Gastroesophageal sphincter (tissue), 4 donors: ENCODE data around the gene INPP5D. TPM values are rescaled to one million over a fixed set of nuclear protein-coding genes. Genes with fewer than 3 reads are reported as not detected.

Experiments used
- ATAC-seq: fragments of 150-250 bp; one replicate; pipeline ENCODE4 v1.9.1; 2016; ENCODE audit warnings: mild to moderate bottlenecking, moderate library complexity
- H3K27ac ChIP-seq, 4 donors: fragments of 200-600 bp; sonication (generic) in 3 of 4; 1 replicate in 3 of 4; 2 replicates in 1 of 4; pipeline ENCODE4 v1.5.1; 2016 to 2019
- H3K27me3 ChIP-seq: fragments of 200-600 bp; sonication (generic); one replicate; pipeline ENCODE4 v1.5.1; 2019
- H3K36me3 ChIP-seq, 2 donors: fragments of 200-600 bp; sonication (generic); one replicate each; pipeline ENCODE4 v1.5.1; 2019; ENCODE audit warnings: control low read depth in 1 of 2
- H3K4me1 ChIP-seq, 3 donors: fragments of 200-600 bp; sonication (generic); 1 replicate in 2 of 3; 2 replicates in 1 of 3; pipeline ENCODE4 v1.5.1; 2016 to 2019; ENCODE audit warnings: control low read depth in 2 of 3
- H3K4me3 ChIP-seq, 2 donors: fragments of 200-600 bp; sonication (generic); one replicate each; pipeline ENCODE4 v1.5.1; 2019; ENCODE audit warnings: mild to moderate bottlenecking in 1 of 2, moderate library complexity in 1 of 2
- H3K9me3 ChIP-seq, 3 donors: fragments of 200-600 bp; sonication (generic); one replicate each; pipeline ENCODE4 v1.5.1; 2017 to 2019; ENCODE audit warnings: control low read depth in 2 of 3
- CTCF ChIP-seq, 4 experiments: fragments of 200-600 bp in 2 of 4; fragments of 450-650 bp in 2 of 4; sonication (generic) in 1 of 4; IDR thresholded peaks; one replicate each; pipeline ENCODE4 v1.5.1; 2017 to 2019; ENCODE audit warnings: antibody characterized with exemption in 4 of 4, mild to moderate bottlenecking in 2 of 4, moderate library complexity in 2 of 4
- EP300 ChIP-seq: sonication (generic); formaldehyde crosslinking; IDR thresholded peaks from one replicate; pipeline ENCODE4 v1.6.1; 2017; ENCODE audit warnings: antibody characterized with exemption, mild to moderate bottlenecking
- POLR2A ChIP-seq, 2 donors: fragments of 450-650 bp; IDR thresholded peaks; one replicate each; pipeline ENCODE4 v1.6.1; 2017; ENCODE audit warnings: antibody characterized with exemption in 2 of 2, mild to moderate bottlenecking in 2 of 2, moderate library complexity in 1 of 2
- POLR2AphosphoS5 ChIP-seq: sonication (generic); formaldehyde crosslinking; IDR thresholded peaks from one replicate; pipeline ENCODE4 v1.6.1; 2017; ENCODE audit warnings: antibody characterized with exemption
- WGBS, 2 donors: methylation state at CpG; one replicate each; pipeline ENCODE4 v1.1.5; 2018; ENCODE audit warnings: low coverage in 1 of 2; 5-methylcytosine and 5-hydroxymethylcytosine counted together
- total RNA-seq, 4 donors: library from RNA; depleted of rRNA; stranded (reverse); fragments of >200 nt; gene quantifications; one replicate each; pipeline ENCODE4 v1.1.0, GENCODE V29; 2016

The INPP5D gene
- total RNA-seq, 4 donors from 2014 or later = 6.5 to 12.4 (median 9.3) TPM

GRCh38 chr2:233081232-233081730 lies 21.1 kb downstream of the INPP5D start:
- no peak for TF ChIP-seq EP300
- Histone ChIP-seq H3K36me3 (no peaks in the 10 kb centered on the region), H3K9me3 (no peaks in the 10 kb centered on the region), H3K4me1 (peaks cover 0 to 9% (median 3%) of the 10 kb centered on the region in 3 donors), H3K27ac (peak overlapping the region in 1 of 4 donors; percentile 29), H3K4me3 (no peak overlapping the region), H3K27me3 (no peaks in the 10 kb centered on the region)
- no peak for ATAC-seq
- 69 to 80% methylated on average over 2 to 6 of the region's 9 CpGs for WGBS, 2 donors

- Histone ChIP-seq H3K27me3 (no peaks in the 10 kb centered on the region), H3K9me3 (no peaks in the 10 kb centered on the region), H3K4me1 (peaks cover 0 to 9% (median 3%) of the 10 kb centered on the region in 3 donors), H3K36me3 (no peaks in the 10 kb centered on the region), H3K27ac (peak overlapping the region in 2 of 4 donors; percentile 70 to 74), H3K4me3 (no peak overlapping the region)
- 87 to 93% methylated on average over 3 to 6 of the region's 13 CpGs for WGBS, 2 donors
- TF ChIP-seq EP300 (no peak), CTCF (IDR thresholded peaks at IDR 0.05) (no peak), POLR2AphosphoS5 (no peak), POLR2A (IDR thresholded peaks at IDR 0.05) (no peak)
- ATAC-seq = no peak
These were observed 21.6 kb downstream of the INPP5D start for GRCh38 chr2:233081731-233082221.

- peak overlapping the region in 3 of 4 donors; percentile 70 to 74 (median 70) for H3K27ac ChIP-seq
- ATAC-seq = no peak
- TF ChIP-seq EP300 (no peak), CTCF (IDR thresholded peaks at IDR 0.05) (no peak), POLR2A (IDR thresholded peaks at IDR 0.05) (no peak), POLR2AphosphoS5 (no peak)
- WGBS, 2 donors = 54 to 65% methylated on average over 10 to 11 of the region's 11 CpGs
- no peaks in the 10 kb centered on the region for H3K9me3 ChIP-seq
- H3K4me1 ChIP-seq = peaks cover 0 to 9% (median 3%) of the 10 kb centered on the region in 3 donors
- no peaks in the 10 kb centered on the region for H3K36me3 ChIP-seq
- no peak overlapping the region for H3K4me3 ChIP-seq
- H3K27me3 ChIP-seq = no peaks in the 10 kb centered on the region
These were observed 22.2 kb downstream of the INPP5D start for GRCh38 chr2:233082222-233082930.

- no peaks in the 10 kb centered on the region for H3K9me3 ChIP-seq
- no peak for ATAC-seq
- no peak for TF ChIP-seq CTCF (IDR thresholded peaks at IDR 0.05)
- TF ChIP-seq POLR2AphosphoS5 = no peak
- TF ChIP-seq POLR2A (IDR thresholded peaks at IDR 0.05) = no peak
- TF ChIP-seq EP300 = no peak
- H3K27me3 ChIP-seq = no peaks in the 10 kb centered on the region
- H3K27ac ChIP-seq = peak overlapping the region in 3 of 4 donors; percentile 70 to 74 (median 70)
- H3K4me3 ChIP-seq = no peak overlapping the region
- H3K36me3 ChIP-seq = no peaks in the 10 kb centered on the region
- peaks cover 0 to 9% (median 3%) of the 10 kb centered on the region in 3 donors for H3K4me1 ChIP-seq
- WGBS, 2 donors = 67 to 76% methylated on average over 2 to 4 of the region's 9 CpGs
These were observed 23.0 kb downstream of the INPP5D start for GRCh38 chr2:233082931-233083755.

- Histone ChIP-seq H3K27ac (peak overlapping the region in 3 of 4 donors; percentile 70 to 74 (median 70)), H3K4me1 (peaks cover 0 to 9% (median 3%) of the 10 kb centered on the region in 3 donors), H3K9me3 (no peaks in the 10 kb centered on the region), H3K36me3 (no peaks in the 10 kb centered on the region), H3K27me3 (no peaks in the 10 kb centered on the region), H3K4me3 (no peak overlapping the region)
- no peak for ATAC-seq
- TF ChIP-seq EP300 (no peak), POLR2AphosphoS5 (no peak), CTCF (IDR thresholded peaks at IDR 0.05) (no peak), POLR2A (IDR thresholded peaks at IDR 0.05) (no peak)
- WGBS, 2 donors = 73 to 76% methylated on average over 5 to 6 of the region's 8 CpGs
These were observed 23.6 kb downstream of the INPP5D start for GRCh38 chr2:233083782-233084181.
